CD4-positive, alpha-beta T cell treated with Interleukin-12 subunit alpha and Interleukin-12 subunit beta, for 1 hour (primary cell): ENCODE data around the gene AP4B1.

ENCODE experiments used
- DNase-seq: peaks from one replicate; pipeline ENCODE4 v3.0.0-alpha.2; 2020

AP4B1 gene

GRCh38 chr1:113891631-113892220 lies 12.9 kb downstream of the AP4B1 start:
- no peak for DNase-seq

- no peak for DNase-seq
Observed at GRCh38 chr1:113890816-113891215, 13.8 kb downstream of the AP4B1 start.

GRCh38 chr1:113887402-113888175 lies 17.0 kb downstream of the AP4B1 start, which contains the start of gene BCL2L15:
TSS of gene BCL2L15 (minus strand) at chr1:113887581. CDS start at chr1:113887375, 206 bp downstream.
- DNase-seq = no peak

- no peak for DNase-seq
Observed at GRCh38 chr1:113886417-113887401, 17.9 kb downstream of the AP4B1 start.

- DNase-seq = no peak
Observed at GRCh38 chr1:113881661-113882060, 22.9 kb downstream of the AP4B1 start.

GRCh38 chr1:113879739-113880038 lies 24.9 kb downstream of the AP4B1 start:
- DNase-seq = no peak

GRCh38 chr1:113876176-113876575 lies 28.4 kb downstream of the AP4B1 start:
- no peak for DNase-seq

- DNase-seq = no peak
Observed at GRCh38 chr1:113875714-113876113, 28.9 kb downstream of the AP4B1 start.

GRCh38 chr1:113874012-113874879 lies 30.4 kb downstream of the AP4B1 start:
- peak; percentile 50 for DNase-seq

GRCh38 chr1:113872219-113872935 lies 32.2 kb downstream of the AP4B1 start:
- peak; percentile 44 for DNase-seq

GRCh38 chr1:113871597-113872113 lies 32.9 kb downstream of the AP4B1 start, which contains the start of gene PTPN22:
TSS of gene PTPN22 (minus strand) at chr1:113871712.
- peak; percentile 88 for DNase-seq

- peak; percentile 36 for DNase-seq
Observed at GRCh38 chr1:113870778-113871177, 33.8 kb downstream of the AP4B1 start.

GRCh38 chr1:113868387-113869083 lies 36.1 kb downstream of the AP4B1 start:
- DNase-seq = no peak

GRCh38 chr1:113861641-113862040 lies 43.0 kb downstream of the AP4B1 start:
- DNase-seq = no peak

GRCh38 chr1:113860891-113861290 lies 43.7 kb downstream of the AP4B1 start:
- no peak for DNase-seq

GRCh38 chr1:113859478-113860175 lies 45.0 kb downstream of the AP4B1 start:
- DNase-seq = no peak

- no peak for DNase-seq
Observed at GRCh38 chr1:113858982-113859381, 45.6 kb downstream of the AP4B1 start.

- no peak for DNase-seq
Observed at GRCh38 chr1:113858418-113858817, 46.2 kb downstream of the AP4B1 start.

GRCh38 chr1:113857776-113858175 lies 46.8 kb downstream of the AP4B1 start:
- no peak for DNase-seq

- no peak for DNase-seq
Observed at GRCh38 chr1:113856401-113856790, 48.2 kb downstream of the AP4B1 start.
